NB4 (cell line): ENCODE results near the gene THAP7.

ENCODE experiments used
- DNase-seq: peaks from one replicate; pipeline ENCODE4 v3.0.0; 2010; ENCODE audit warnings: low read depth
- H3K4me3 ChIP-seq: one replicate; pipeline ENCODE4 v1.5.1; 2011; ENCODE audit warnings: mild to moderate bottlenecking, low read depth, low read length, moderate library complexity
- MYC ChIP-seq: IDR thresholded peaks from 2 replicates; pipeline ENCODE4 v1.6.1; 2011; ENCODE audit warnings: low read depth, low read length
- POLR2A ChIP-seq: IDR thresholded peaks from 2 replicates; pipeline ENCODE4 v1.6.1; 2011; ENCODE audit warnings: mild to moderate bottlenecking; ENCODE audit not compliant: insufficient read length; ENCODE audit errors: extremely low read depth
- TF ChIP-seq, protein P1 (sequence below): IDR thresholded peaks from one replicate; pipeline ENCODE4 v1.5.1; 2012; ENCODE audit warnings: low read depth, low read length
- TF ChIP-seq, protein P2 (sequence below): IDR thresholded peaks from 2 replicates; pipeline ENCODE4 v1.6.1; 2011; ENCODE audit warnings: low read depth, low read length

Gene THAP7

DNA sequence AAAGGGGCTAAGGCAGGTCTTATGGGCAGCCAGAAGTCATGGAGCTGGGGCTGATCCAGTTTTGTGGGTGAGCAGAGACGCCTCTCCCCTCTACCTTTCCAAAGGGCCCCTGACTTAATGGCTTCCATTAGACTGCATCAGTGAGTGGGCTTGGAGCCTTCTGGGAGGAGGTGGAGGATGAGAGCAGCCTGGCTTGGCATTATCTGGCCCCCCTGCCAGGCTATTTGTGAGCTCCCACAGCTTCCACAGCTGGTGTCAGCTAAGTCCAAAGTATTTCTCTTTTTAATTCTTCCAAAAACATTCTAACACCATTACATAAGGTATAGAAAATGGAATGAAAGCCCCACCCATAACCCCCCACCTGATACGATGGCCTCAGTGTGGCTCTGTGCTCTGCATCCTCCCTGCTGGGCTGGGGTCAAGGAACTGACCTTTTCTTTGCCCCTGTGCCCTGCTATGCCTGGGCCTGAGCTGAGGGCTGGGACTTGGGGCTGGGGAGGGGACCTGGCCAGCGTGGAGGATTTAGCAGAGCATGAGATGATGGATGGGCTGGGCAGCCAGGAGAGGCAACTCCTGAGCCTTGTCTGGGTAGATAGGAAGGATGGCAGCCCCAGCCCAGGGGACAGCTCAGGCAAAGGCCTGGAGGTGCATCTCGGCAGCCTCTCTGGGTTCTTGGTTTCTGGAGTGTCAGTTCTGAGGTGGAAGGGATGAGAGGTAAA, 30.8 kb downstream of the THAP7 start:
- DNase-seq, result no peak
- TF ChIP-seq, protein P1, sequence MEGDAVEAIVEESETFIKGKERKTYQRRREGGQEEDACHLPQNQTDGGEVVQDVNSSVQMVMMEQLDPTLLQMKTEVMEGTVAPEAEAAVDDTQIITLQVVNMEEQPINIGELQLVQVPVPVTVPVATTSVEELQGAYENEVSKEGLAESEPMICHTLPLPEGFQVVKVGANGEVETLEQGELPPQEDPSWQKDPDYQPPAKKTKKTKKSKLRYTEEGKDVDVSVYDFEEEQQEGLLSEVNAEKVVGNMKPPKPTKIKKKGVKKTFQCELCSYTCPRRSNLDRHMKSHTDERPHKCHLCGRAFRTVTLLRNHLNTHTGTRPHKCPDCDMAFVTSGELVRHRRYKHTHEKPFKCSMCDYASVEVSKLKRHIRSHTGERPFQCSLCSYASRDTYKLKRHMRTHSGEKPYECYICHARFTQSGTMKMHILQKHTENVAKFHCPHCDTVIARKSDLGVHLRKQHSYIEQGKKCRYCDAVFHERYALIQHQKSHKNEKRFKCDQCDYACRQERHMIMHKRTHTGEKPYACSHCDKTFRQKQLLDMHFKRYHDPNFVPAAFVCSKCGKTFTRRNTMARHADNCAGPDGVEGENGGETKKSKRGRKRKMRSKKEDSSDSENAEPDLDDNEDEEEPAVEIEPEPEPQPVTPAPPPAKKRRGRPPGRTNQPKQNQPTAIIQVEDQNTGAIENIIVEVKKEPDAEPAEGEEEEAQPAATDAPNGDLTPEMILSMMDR, result no peak
- TF ChIP-seq MYC (no peak), POLR2A (no peak)
- TF ChIP-seq, protein P2, sequence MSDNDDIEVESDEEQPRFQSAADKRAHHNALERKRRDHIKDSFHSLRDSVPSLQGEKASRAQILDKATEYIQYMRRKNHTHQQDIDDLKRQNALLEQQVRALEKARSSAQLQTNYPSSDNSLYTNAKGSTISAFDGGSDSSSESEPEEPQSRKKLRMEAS, result no peak
- no peak overlapping the region for H3K4me3 ChIP-seq

DNA sequence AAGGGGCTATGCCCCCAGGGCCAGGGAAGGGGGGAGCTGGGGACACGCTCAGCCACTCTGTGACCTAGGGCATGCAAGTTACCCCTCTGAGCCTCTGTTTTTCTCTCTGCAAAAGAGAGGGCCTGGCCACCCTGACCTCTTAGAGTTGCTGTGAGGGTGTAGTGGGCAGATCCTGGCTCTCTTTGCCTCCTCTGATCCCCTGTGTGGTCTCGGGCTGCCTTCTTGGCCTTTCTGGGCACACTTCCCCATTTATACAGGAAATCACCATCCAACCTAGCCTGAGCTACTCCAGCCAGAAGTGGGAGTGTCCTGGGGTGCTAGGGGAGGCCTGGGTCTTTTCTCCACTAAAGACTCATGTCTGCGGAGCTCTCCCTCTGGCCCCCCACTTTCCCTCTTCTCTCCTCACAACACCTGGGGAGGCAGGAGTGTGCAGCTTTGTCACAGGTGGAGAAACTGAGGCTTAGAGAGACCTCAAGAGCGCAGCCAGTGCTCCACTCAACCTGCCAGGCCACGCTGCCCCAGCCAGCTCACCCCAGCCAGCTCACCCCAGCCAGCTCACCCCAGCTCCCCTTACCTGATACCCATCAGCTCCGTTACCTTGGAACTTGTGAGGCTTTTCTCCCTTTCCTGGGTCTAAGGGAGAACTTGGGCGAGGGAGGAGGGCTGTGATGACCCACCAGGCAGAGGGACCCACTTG, 33.5 kb downstream of the THAP7 start:
- TF ChIP-seq, protein P1, result no peak
- no peak for TF ChIP-seq MYC
- TF ChIP-seq, protein P2, result no peak
- no peak for TF ChIP-seq POLR2A
- no peak overlapping the region for H3K4me3 ChIP-seq
- DNase-seq, result peak; percentile 68

DNA sequence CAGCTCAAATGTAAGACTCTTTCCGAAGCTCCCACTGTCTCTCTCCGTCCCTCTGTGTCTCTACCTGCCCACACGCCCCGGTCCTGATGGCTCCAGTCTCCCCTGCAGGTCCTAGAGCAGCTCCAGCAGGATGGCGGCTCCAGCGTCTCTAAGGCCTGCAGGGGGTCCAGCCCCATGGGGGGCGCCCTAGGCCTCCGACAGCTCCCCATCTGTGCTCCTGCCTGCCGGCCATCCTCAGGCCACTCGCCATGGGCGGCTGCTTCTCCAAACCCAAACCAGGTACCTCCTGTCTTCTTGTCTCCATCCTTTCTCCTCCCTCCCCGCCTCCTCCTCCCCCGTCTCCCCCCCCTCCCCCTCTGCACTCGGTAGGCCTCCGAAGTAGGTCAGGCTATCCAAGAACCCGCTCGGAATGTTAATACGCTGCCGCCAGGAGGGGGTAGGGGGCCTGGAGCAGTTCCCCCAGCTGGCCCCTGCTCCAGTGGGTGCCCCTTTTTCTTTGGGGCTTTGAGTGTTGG, 34.2 kb downstream of the THAP7 start:
- no peak for DNase-seq
- TF ChIP-seq MYC (no peak), POLR2A (no peak)
- TF ChIP-seq, protein P1, result no peak
- TF ChIP-seq, protein P2, result no peak
- H3K4me3 ChIP-seq, result no peak overlapping the region

DNA sequence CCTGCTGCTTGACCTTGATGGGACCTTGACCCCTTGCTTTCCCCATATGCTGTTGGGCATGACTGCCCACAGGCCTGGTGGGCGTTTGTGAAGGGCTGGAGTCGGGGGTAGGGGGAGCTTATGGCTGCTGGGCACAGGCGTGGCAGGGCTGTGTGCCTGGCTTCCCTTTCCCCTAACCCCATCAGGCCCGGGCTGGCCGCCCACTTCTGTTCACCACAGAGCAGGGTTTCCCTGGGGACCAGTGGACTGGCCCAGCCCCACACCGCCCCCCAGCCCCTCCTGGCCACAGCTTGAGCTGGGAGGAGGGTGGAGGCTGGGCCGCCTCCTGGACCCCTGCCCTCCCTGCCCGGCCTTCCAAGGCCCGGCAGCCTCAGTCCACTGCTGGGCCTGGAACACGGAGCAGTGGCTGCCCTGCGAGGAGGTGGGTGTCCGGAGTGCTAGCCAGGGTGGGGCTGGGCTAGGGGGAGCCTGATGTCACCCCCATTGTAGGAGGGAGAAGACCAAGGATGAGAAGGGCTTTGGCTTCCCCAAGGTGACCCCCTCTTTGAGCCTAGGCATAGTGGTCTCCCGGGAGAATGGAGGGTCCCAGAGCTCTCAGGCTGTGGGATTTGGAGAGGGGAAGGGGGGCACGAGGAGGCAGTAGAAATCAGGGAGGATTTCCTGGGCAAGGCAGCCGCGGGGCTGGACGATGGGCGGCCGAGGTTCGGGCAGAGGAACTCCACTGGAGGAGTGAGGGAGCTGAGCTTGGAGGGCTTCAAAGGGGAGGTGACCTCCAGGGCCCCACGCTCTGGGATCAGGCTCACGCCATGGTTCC, 34.8 kb downstream of the THAP7 start, which contains the start of gene AIFM3:
TSS of gene AIFM3 (plus strand) at position 373 of the 814 bp plus-strand sequence. CDS start 690 bp downstream, outside the sequence.
- no peak within 1 kb of the TSS for H3K4me3 ChIP-seq
- TF ChIP-seq, protein P1, result no peak
- TF ChIP-seq, protein P2, result no peak
- TF ChIP-seq MYC, result no peak
- TF ChIP-seq POLR2A, result no peak
- no peak for DNase-seq

DNA sequence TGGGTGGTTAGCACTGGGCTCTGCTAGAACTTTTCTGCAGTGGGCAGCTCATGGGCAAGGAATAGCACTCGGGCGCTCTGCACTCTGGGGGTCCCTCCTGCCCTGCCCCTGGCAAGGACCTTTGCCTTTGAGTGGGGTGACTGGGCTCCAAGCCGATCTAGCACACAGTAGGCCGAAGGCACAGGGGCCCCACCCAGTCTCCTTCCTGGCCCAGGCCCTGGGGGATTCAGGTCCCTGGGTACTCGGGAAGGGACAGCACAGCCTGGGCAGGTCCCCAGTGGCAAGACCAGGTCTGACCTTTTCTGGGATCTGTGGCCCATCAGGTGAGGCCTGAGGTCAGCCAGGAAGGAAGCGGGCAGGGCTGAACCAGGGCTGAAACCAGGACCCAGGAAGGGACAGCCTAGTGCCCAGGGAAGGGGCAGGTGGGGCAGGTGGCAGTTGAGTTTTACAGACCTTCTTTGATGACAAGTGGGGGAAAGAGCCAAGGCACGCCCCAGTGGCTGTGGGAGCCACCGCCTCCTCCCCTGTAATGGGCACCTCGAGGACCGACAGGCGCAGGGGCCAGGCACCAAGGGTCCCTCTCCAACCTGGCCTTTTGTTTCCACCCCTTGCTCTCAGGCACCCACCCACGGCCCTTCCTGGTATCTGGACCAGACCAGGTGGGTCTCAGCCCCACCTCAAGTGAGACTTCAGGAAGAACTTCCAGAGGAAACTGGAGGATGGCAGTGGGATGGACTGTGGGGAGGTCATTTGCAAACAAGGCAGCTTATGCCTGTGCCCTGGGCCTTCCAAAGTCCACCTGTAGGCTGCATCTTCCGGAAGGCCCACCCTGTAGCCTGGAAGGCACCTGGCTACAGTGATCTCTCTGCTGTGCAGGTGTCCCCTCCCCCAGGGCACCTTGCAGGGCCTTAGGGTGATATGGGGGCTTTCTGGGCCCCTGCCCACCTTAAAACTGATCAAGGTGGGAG, 35.7 kb downstream of the THAP7 start:
- no peak for DNase-seq
- H3K4me3 ChIP-seq, result no peak overlapping the region
- TF ChIP-seq MYC, result no peak
- TF ChIP-seq POLR2A, result no peak
- TF ChIP-seq, protein P1, result no peak
